Effector memory CD8-positive, alpha-beta T cell (primary cell): ENCODE measurements around the gene ZNF595.
"Not testable (repeated sequence)": the region's sequence is repeated elsewhere in the genome, so short reads cannot be mapped to it uniquely, and the experiment has no call there.

Experiments used
- ATAC-seq: fragments of 150-1000 bp; cut with Tn5 transposase; replicated peaks from 2 replicates; pipeline ENCODE4 v1.10.0; 2021; ENCODE audit warnings: mild to moderate bottlenecking, moderate library complexity
- DNase-seq, 3 experiments: peaks; one replicate each; pipeline ENCODE4 v3.0.0; 2021
- H3K27ac Mint-ChIP-seq, 2 donors: one replicate each; pipeline ENCODE4 v1.8.0; 2022; ENCODE audit warnings: mild to moderate bottlenecking in 2 of 2, mixed read lengths in 2 of 2, moderate library complexity in 2 of 2
- H3K27me3 Mint-ChIP-seq, 2 donors: one replicate each; pipeline ENCODE4 v1.8.0; 2022; ENCODE audit warnings: mixed read lengths in 2 of 2
- H3K36me3 Mint-ChIP-seq: one replicate; pipeline ENCODE4 v1.8.0; 2022; ENCODE audit warnings: mild to moderate bottlenecking, moderate library complexity, mixed read lengths; ENCODE audit not compliant: insufficient read depth
- H3K4me1 Mint-ChIP-seq, 2 donors: one replicate each; pipeline ENCODE4 v1.8.0; 2022; ENCODE audit warnings: low read depth in 2 of 2, mixed read lengths in 2 of 2
- H3K4me3 Mint-ChIP-seq, 2 donors: one replicate each; pipeline ENCODE4 v1.8.0; 2022; ENCODE audit warnings: mild to moderate bottlenecking in 2 of 2, mixed read lengths in 2 of 2, moderate library complexity in 2 of 2
- H3K9me3 Mint-ChIP-seq, 2 donors: one replicate each; pipeline ENCODE4 v1.8.0; 2022; ENCODE audit warnings: mixed read lengths in 2 of 2

ZNF595 gene

GRCh38 chr4:112771-113170, 59.6 kb downstream of the ZNF595 start:
- Mint-ChIP-seq H3K27ac (no peak overlapping the region), H3K27me3 (peaks cover 25 to 35% of the 10 kb centered on the region in 2 donors), H3K9me3 (peaks cover 6 to 23% of the 10 kb centered on the region in 2 donors), H3K36me3 (no peaks in the 10 kb centered on the region), H3K4me1 (peaks cover 2 to 13% of the 10 kb centered on the region in 2 donors), H3K4me3 (no peak overlapping the region)
- ATAC-seq (no peak), DNase-seq (no peak)

GRCh38 chr4:113732-114131, 60.6 kb downstream of the ZNF595 start:
- ATAC-seq (no peak), DNase-seq (no peak)
- peaks cover 6 to 18% of the 10 kb centered on the region in 2 donors for H3K9me3 Mint-ChIP-seq
- H3K36me3 Mint-ChIP-seq, result no peaks in the 10 kb centered on the region
- peaks cover 16 to 25% of the 10 kb centered on the region in 2 donors for H3K27me3 Mint-ChIP-seq
- H3K27ac Mint-ChIP-seq, result no peak overlapping the region
- H3K4me1 Mint-ChIP-seq, result peaks cover 0 to 12% of the 10 kb centered on the region in 2 donors
- no peak overlapping the region for H3K4me3 Mint-ChIP-seq

GRCh38 chr4:114149-114548, 61.0 kb downstream of the ZNF595 start:
- Mint-ChIP-seq H3K27me3 (peaks cover 12 to 21% of the 10 kb centered on the region in 2 donors), H3K9me3 (peaks cover 6 to 14% of the 10 kb centered on the region in 2 donors), H3K4me1 (peaks cover 0 to 10% of the 10 kb centered on the region in 2 donors), H3K4me3 (no peak overlapping the region), H3K36me3 (no peaks in the 10 kb centered on the region), H3K27ac (no peak overlapping the region)
- DNase-seq, result no peak
- no peak for ATAC-seq

GRCh38 chr4:116499-116898, 63.4 kb downstream of the ZNF595 start:
- H3K9me3 Mint-ChIP-seq, result no peaks in the 10 kb centered on the region

GRCh38 chr4:120616-121015, 67.5 kb downstream of the ZNF595 start:
- DNase-seq, result no peak
- Mint-ChIP-seq H3K4me3 (peak overlapping the region; percentile 74), H3K9me3 (no peaks in the 10 kb centered on the region), H3K27ac (peak overlapping the region; percentile 89 to 90), H3K27me3 (no peaks in the 10 kb centered on the region), H3K4me1 (peaks cover 28 to 35% of the 10 kb centered on the region in 2 donors), H3K36me3 (peaks cover 22% of the 10 kb centered on the region)
- ATAC-seq, result no peak

More at GRCh38 chr4:116499-116898, 63.4 kb downstream of the ZNF595 start:
- peaks cover 9 to 22% of the 10 kb centered on the region in 2 donors for H3K4me1 Mint-ChIP-seq
- peaks cover 8% of the 10 kb centered on the region for H3K36me3 Mint-ChIP-seq
- H3K27ac Mint-ChIP-seq, result no peak overlapping the region
- no peak overlapping the region for H3K4me3 Mint-ChIP-seq
- H3K27me3 Mint-ChIP-seq, result no peaks in the 10 kb centered on the region
- no peak for DNase-seq
- ATAC-seq, result no peak

- H3K4me3 Mint-ChIP-seq, result peak overlapping the region; percentile 74
Observed at GRCh38 chr4:121408-122084, 68.4 kb downstream of the ZNF595 start.

GRCh38 chr4:123922-124274, 70.8 kb downstream of the ZNF595 start:
- H3K9me3 Mint-ChIP-seq, H3K27me3 Mint-ChIP-seq, DNase-seq, ATAC-seq: not testable (repeated sequence)
- Mint-ChIP-seq H3K4me1 (peaks cover 32 to 34% of the 10 kb centered on the region in 2 donors), H3K4me3 (peak overlapping the region; percentile 98 to 100), H3K27ac (peak overlapping the region in 1 of 2 donors; percentile 99), H3K36me3 (peaks cover 33% of the 10 kb centered on the region)

More at GRCh38 chr4:121408-122084, 68.4 kb downstream of the ZNF595 start:
- H3K4me1 Mint-ChIP-seq, result peaks cover 32 to 39% of the 10 kb centered on the region in 2 donors
- H3K27me3 Mint-ChIP-seq, result no peaks in the 10 kb centered on the region
- ATAC-seq, result peak; percentile 58
- no peaks in the 10 kb centered on the region for H3K9me3 Mint-ChIP-seq
- H3K27ac Mint-ChIP-seq, result peak overlapping the region; percentile 89 to 90
- H3K36me3 Mint-ChIP-seq, result peaks cover 31% of the 10 kb centered on the region
- peak; percentile 31 to 41 (median 33) for DNase-seq

GRCh38 chr4:124275-125081, 71.4 kb downstream of the ZNF595 start, which contains the start of gene ZNF718:
Gene ZNF718 (plus strand): TSS chr4:124501. CDS start chr4:124671, 170 bp downstream.
- Mint-ChIP-seq H3K4me3 (peak within 1 kb of the TSS; percentile 98 to 100), H3K36me3 (peaks cover 31% of the 10 kb centered on the region), H3K27ac (peak within 1 kb of the TSS; percentile 94 to 99), H3K4me1 (peaks cover 32 to 34% of the 10 kb centered on the region in 2 donors), H3K9me3 (no peaks in the 10 kb centered on the region), H3K27me3 (no peaks in the 10 kb centered on the region)
- DNase-seq, result peak; percentile 90 to 91 (median 90)
- ATAC-seq, result peak; percentile 90

GRCh38 chr4:125091-125771, 72.1 kb downstream of the ZNF595 start:
- peak overlapping the region; percentile 98 to 100 for H3K4me3 Mint-ChIP-seq
- peaks cover 32 to 34% of the 10 kb centered on the region in 2 donors for H3K4me1 Mint-ChIP-seq
- no peaks in the 10 kb centered on the region for H3K27me3 Mint-ChIP-seq
- H3K9me3 Mint-ChIP-seq, result no peaks in the 10 kb centered on the region
- H3K27ac Mint-ChIP-seq, result peak overlapping the region; percentile 94 to 99
- H3K36me3 Mint-ChIP-seq, result peaks cover 29% of the 10 kb centered on the region
- DNase-seq (peak in 1 of 3 experiments; percentile 32), ATAC-seq (peak; percentile 5)

GRCh38 chr4:125833-126232, 72.7 kb downstream of the ZNF595 start:
- Mint-ChIP-seq H3K4me1 (peaks cover 28 to 30% of the 10 kb centered on the region in 2 donors), H3K27me3 (no peaks in the 10 kb centered on the region), H3K36me3 (peaks cover 29% of the 10 kb centered on the region), H3K27ac (peak overlapping the region; percentile 94 to 99), H3K9me3 (no peaks in the 10 kb centered on the region), H3K4me3 (peak overlapping the region; percentile 98 to 100)
- DNase-seq (no peak), ATAC-seq (no peak)

GRCh38 chr4:132483-132882, 79.4 kb downstream of the ZNF595 start:
- Mint-ChIP-seq H3K27ac (no peak overlapping the region), H3K36me3 (peaks cover 40% of the 10 kb centered on the region), H3K9me3 (no peaks in the 10 kb centered on the region), H3K27me3 (no peaks in the 10 kb centered on the region), H3K4me1 (peaks cover 9 to 11% of the 10 kb centered on the region in 2 donors), H3K4me3 (no peak overlapping the region)
- no peak for ATAC-seq
- DNase-seq, result no peak
